ENCODE data around the gene UBAC2.

UBAC2 gene

GRCh38 chr13:99340638-99341037 is 140.0 kb downstream of the UBAC2 start:
- peak overlapping the region; percentile 66 for H3K4me3 Mint-ChIP-seq
- H3K27ac Mint-ChIP-seq: peak overlapping the region; percentile 50
- H3K4me1 Mint-ChIP-seq (ENCODE audit: low read depth): peaks cover 47% of the 10 kb centered on the region
- H3K9me3 Mint-ChIP-seq: no peaks in the 10 kb centered on the region
- DNase-seq (ENCODE audit: low spot score): no peak
- peaks cover 64% of the 10 kb centered on the region for H3K36me3 Mint-ChIP-seq (ENCODE audit: low read depth)
- H3K27me3 Mint-ChIP-seq (ENCODE audit: low read depth): no peaks in the 10 kb centered on the region

DNA sequence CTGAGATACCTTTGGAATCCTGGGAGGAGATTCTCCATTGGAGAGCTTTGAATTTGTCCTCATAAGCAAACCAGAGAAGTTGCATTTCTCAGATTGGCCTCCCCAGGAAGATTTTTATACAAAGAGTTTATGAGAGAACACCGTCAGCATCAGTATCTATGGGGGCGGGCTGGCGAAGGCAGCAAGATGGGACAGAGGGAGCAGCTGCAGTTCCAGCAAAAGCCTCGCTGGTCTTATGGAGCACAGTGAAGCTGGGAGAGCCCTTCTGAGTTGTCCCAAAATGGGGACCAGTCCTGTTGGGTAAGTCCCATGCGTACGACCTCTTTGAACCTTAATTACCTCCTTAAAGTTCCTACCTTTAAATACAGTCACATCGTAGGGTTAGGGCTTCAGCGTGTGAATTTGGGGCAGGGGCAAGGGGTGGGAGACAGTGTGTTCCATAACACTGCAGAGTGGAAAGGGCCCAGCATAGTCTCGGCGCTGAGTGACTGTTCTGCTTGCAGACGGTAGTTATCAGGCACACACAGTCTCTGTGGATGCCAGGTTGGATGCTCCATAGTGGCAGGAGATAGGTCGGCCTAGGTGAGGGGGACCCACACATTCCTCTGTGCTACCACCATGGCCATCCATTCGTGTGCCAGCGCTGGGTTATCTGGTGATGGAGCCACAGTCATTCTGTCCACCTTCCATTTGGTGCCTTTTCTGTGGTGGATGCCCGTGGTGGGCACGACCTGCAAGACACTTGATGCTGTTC is 141.5 kb downstream of the UBAC2 start:
- DNase-seq (ENCODE audit: low spot score): no peak
- no peak overlapping the region for H3K27ac Mint-ChIP-seq
- H3K36me3 Mint-ChIP-seq (ENCODE audit: low read depth): peaks cover 70% of the 10 kb centered on the region
- H3K9me3 Mint-ChIP-seq: no peaks in the 10 kb centered on the region
- no peak overlapping the region for H3K4me3 Mint-ChIP-seq
- no peaks in the 10 kb centered on the region for H3K27me3 Mint-ChIP-seq (ENCODE audit: low read depth)
- peaks cover 41% of the 10 kb centered on the region for H3K4me1 Mint-ChIP-seq (ENCODE audit: low read depth)

- H3K4me1 Mint-ChIP-seq (ENCODE audit: low read depth): peaks cover 42% of the 10 kb centered on the region
- no peak overlapping the region for H3K27ac Mint-ChIP-seq
Observed at GRCh38 chr13:99342723-99343315, 142.2 kb downstream of the UBAC2 start.

GRCh38 chr13:99344610-99345208 is 144.1 kb downstream of the UBAC2 start:
- H3K4me1 Mint-ChIP-seq (ENCODE audit: low read depth): peaks cover 38% of the 10 kb centered on the region
- no peak for DNase-seq (ENCODE audit: low spot score)

More at GRCh38 chr13:99342723-99343315, 142.2 kb downstream of the UBAC2 start:
- no peak overlapping the region for H3K4me3 Mint-ChIP-seq
- H3K36me3 Mint-ChIP-seq (ENCODE audit: low read depth): peaks cover 73% of the 10 kb centered on the region
- H3K27me3 Mint-ChIP-seq (ENCODE audit: low read depth): no peaks in the 10 kb centered on the region
- DNase-seq (ENCODE audit: low spot score): no peak
- H3K9me3 Mint-ChIP-seq: no peaks in the 10 kb centered on the region

GRCh38 chr13:99345345-99345744 is 144.7 kb downstream of the UBAC2 start:
- H3K27ac Mint-ChIP-seq: no peak overlapping the region
- H3K4me3 Mint-ChIP-seq: no peak overlapping the region
- no peak for DNase-seq (ENCODE audit: low spot score)
- H3K27me3 Mint-ChIP-seq (ENCODE audit: low read depth): no peaks in the 10 kb centered on the region
- no peaks in the 10 kb centered on the region for H3K9me3 Mint-ChIP-seq
- peaks cover 32% of the 10 kb centered on the region for H3K4me1 Mint-ChIP-seq (ENCODE audit: low read depth)
- peaks cover 76% of the 10 kb centered on the region for H3K36me3 Mint-ChIP-seq (ENCODE audit: low read depth)

More at GRCh38 chr13:99344610-99345208, 144.1 kb downstream of the UBAC2 start:
- no peak overlapping the region for H3K27ac Mint-ChIP-seq
- no peaks in the 10 kb centered on the region for H3K9me3 Mint-ChIP-seq
- H3K27me3 Mint-ChIP-seq (ENCODE audit: low read depth): no peaks in the 10 kb centered on the region
- H3K36me3 Mint-ChIP-seq (ENCODE audit: low read depth): peaks cover 78% of the 10 kb centered on the region
- H3K4me3 Mint-ChIP-seq: no peak overlapping the region

GRCh38 chr13:99346335-99347042 is 145.8 kb downstream of the UBAC2 start:
- Mint-ChIP-seq H3K4me1 (ENCODE audit: low read depth) (peaks cover 29% of the 10 kb centered on the region), H3K9me3 (no peaks in the 10 kb centered on the region), H3K4me3 (no peak overlapping the region), H3K36me3 (ENCODE audit: low read depth) (peaks cover 71% of the 10 kb centered on the region), H3K27me3 (ENCODE audit: low read depth) (no peaks in the 10 kb centered on the region), H3K27ac (peak overlapping the region; percentile 35)
- no peak for DNase-seq (ENCODE audit: low spot score)

DNA sequence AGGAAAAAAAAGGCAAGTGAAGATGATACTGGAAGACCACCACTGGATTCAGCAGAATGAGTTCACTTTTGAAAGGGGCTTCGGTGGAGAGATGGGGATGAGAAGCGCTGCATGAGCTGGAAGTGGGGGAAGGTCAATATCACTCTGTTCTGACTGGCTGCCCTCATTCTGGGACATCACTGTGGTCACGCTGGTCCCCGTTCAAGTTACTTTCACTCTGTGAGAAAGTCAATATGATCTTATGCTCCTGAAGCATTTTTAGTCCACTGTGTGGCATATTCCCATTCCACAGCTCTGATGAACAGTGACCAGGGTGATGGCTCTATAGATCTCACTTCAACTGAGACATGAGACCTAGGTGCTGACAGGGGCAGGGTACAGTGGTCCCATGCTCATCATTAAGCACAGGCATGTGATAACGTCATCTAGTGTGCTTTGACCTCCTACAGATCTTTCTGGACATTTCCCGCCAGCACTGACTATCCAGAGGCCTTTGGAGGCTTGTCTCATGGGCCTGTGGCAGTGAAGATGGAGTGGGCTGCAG is 146.8 kb downstream of the UBAC2 start:
- DNase-seq (ENCODE audit: low spot score): no peak
- H3K4me1 Mint-ChIP-seq (ENCODE audit: low read depth): peaks cover 37% of the 10 kb centered on the region
- H3K27ac Mint-ChIP-seq: no peak overlapping the region
- no peak overlapping the region for H3K4me3 Mint-ChIP-seq
- H3K36me3 Mint-ChIP-seq (ENCODE audit: low read depth): peaks cover 67% of the 10 kb centered on the region
- no peaks in the 10 kb centered on the region for H3K9me3 Mint-ChIP-seq
- no peaks in the 10 kb centered on the region for H3K27me3 Mint-ChIP-seq (ENCODE audit: low read depth)

DNA sequence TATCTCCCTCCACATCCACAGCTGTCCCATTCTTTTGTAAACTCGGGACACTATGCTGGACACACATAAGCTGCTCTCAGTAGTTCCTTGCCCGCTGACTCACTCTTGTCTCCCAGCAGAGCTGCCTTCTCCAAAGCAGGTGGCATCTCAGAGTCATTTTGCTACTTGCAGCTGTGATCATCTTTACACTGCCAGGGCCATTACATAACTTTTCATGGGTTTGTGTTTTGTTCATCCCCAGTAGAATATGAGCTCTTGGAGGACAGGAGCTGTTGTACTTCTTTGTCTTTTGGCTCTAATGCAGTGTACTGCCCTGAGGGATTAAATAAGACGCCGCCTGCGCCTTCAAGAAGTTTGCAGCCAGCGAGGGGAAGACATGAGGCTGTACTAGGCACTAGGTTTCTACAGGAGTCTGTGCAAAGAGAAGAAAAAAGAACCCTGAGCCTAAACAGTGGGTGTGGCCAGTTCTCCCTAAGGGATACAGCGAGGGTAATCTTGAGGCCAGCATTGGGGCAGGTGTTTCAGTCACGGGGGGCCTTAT is 147.3 kb downstream of the UBAC2 start:
- Mint-ChIP-seq H3K27ac (no peak overlapping the region), H3K4me1 (ENCODE audit: low read depth) (peaks cover 43% of the 10 kb centered on the region), H3K36me3 (ENCODE audit: low read depth) (peaks cover 66% of the 10 kb centered on the region), H3K27me3 (ENCODE audit: low read depth) (no peaks in the 10 kb centered on the region), H3K4me3 (no peak overlapping the region), H3K9me3 (no peaks in the 10 kb centered on the region)
- DNase-seq (ENCODE audit: low spot score): no peak

DNA sequence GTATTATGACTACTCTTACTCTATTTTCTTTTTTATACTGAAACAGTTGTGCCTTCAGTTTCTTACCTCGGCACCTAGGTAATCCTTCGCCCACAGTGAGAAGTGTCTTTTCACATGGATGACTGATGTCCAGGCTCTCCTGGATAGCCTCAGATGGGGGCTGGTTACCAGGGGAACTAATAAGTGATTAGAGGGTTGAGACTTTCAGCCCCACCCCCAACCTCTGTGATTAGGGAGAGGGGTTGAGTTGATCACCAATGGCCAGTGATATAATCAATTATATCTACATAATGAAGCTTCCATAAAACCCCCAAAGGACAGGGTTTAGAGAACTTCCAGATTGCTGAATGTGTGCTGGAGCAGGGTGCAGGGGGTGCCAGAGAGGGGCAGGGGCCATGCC is 149.5 kb downstream of the UBAC2 start:
- DNase-seq (ENCODE audit: low spot score): no peak
- Mint-ChIP-seq H3K27ac (peak overlapping the region; percentile 10), H3K27me3 (ENCODE audit: low read depth) (no peaks in the 10 kb centered on the region), H3K36me3 (ENCODE audit: low read depth) (peaks cover 56% of the 10 kb centered on the region), H3K4me1 (ENCODE audit: low read depth) (peaks cover 60% of the 10 kb centered on the region), H3K4me3 (no peak overlapping the region), H3K9me3 (no peaks in the 10 kb centered on the region)

DNA sequence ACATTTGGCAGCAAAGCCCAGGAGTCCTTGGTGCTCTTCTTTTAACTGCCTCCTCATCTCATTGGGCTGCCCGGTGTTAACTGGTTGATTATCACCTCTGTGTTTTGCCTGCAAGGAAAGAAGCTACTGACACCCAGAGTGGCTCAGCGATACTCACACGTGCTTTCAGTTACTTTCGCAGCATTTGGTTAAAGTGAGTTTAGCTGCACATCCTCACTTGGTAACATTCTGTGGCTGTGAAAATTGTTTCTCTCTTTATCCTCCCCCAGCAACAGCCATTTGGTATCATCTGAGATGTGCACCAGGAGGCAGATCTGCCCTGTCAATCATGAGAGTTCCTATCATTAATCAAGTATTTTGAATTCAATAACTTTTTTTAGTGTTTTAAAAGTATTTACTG is 151.1 kb downstream of the UBAC2 start:
- Mint-ChIP-seq H3K4me3 (peak overlapping the region; percentile 70), H3K36me3 (ENCODE audit: low read depth) (peaks cover 53% of the 10 kb centered on the region), H3K4me1 (ENCODE audit: low read depth) (peaks cover 72% of the 10 kb centered on the region), H3K9me3 (no peaks in the 10 kb centered on the region), H3K27me3 (ENCODE audit: low read depth) (no peaks in the 10 kb centered on the region), H3K27ac (peak overlapping the region; percentile 92)
- DNase-seq (ENCODE audit: low spot score): peak; percentile 40

DNA sequence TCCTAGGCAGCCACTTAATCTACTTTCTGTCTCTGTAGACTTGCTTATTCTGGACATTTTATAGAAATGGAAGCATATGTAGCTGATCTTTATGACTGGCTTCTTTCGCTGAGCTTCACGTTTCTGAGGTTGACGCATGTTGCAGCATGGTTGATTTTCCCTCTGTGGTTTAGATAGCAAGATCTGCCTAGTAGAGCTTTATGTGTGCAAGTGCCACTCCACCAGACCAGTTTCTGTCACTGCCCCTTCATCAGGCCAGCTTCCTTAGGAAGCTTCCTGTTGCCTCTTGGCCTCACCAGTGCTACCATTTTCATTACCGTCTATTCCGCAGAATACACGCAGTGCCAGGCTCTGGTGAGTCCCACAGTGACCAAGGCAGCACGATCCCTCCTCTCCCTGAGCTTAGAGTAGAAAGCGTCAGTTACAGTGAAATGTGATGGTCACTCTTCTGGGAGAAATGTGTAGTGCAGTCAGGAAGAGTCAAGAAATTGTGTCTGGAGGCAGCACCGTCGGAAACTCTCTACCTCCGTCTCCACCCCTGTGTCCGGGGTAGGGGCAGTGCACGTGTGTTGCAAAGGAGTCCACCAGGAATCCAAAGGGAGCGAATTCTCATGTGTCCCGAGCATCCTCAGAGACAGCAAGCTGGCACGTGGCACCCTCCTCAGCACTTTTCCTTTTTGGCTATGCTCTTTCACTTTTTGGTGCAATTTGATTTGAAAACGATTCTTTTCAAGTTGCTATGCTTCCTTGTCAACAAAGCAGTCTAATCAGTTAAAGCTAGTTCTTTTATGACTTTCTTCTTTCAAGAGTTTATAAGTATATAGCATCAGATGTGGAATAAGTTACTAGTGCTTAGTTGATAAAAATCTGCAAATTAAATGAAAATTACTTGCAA is 151.9 kb downstream of the UBAC2 start:
- peak; percentile 61 for DNase-seq (ENCODE audit: low spot score)
- H3K36me3 Mint-ChIP-seq (ENCODE audit: low read depth): peaks cover 46% of the 10 kb centered on the region
- H3K4me3 Mint-ChIP-seq: peak overlapping the region; percentile 70
- peaks cover 73% of the 10 kb centered on the region for H3K4me1 Mint-ChIP-seq (ENCODE audit: low read depth)
- H3K27ac Mint-ChIP-seq: peak overlapping the region; percentile 92
- no peaks in the 10 kb centered on the region for H3K9me3 Mint-ChIP-seq
- no peaks in the 10 kb centered on the region for H3K27me3 Mint-ChIP-seq (ENCODE audit: low read depth)

DNA sequence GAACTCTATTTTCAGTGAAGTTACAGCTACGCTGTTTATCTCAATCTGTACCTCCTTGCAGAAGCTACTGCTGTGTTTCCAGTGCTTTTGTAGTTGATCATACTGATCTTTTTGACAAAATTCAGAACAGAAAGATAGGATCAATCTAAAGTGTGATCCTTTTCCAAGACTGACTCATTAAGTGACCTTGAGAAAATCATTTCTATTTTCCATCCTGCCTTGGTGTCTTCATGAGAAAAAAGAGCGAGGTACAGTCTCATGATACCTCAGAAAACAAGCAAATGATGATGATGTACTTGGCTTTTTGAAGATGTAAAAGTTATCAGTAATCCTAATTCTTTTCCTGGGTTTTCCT is 152.6 kb downstream of the UBAC2 start:
- H3K4me1 Mint-ChIP-seq (ENCODE audit: low read depth): peaks cover 75% of the 10 kb centered on the region
- H3K27me3 Mint-ChIP-seq (ENCODE audit: low read depth): no peaks in the 10 kb centered on the region
- peaks cover 45% of the 10 kb centered on the region for H3K36me3 Mint-ChIP-seq (ENCODE audit: low read depth)
- H3K9me3 Mint-ChIP-seq: no peaks in the 10 kb centered on the region
- DNase-seq (ENCODE audit: low spot score): no peak
- peak overlapping the region; percentile 92 for H3K27ac Mint-ChIP-seq
- peak overlapping the region; percentile 70 for H3K4me3 Mint-ChIP-seq

DNA sequence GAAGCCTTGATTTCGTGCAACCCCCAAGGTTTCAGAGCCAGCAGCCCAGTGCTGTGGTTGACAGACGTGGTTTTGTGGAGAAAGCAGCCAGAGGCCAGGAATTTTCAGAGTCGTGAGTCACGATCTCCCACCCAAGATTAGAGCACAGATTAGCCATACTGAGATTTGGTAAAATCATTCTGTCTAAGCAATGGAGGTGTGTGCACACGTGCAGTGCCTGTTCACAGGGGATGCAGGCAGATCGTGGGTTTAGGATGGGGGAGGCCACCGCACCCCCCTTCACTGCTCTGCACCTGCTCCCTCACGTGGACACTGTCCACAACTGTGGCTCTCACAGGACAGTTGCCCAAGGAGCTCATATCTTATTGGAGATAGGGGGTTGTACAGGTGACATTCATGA is 153.2 kb downstream of the UBAC2 start:
- DNase-seq (ENCODE audit: low spot score): peak; percentile 52
- peak overlapping the region; percentile 97 for H3K27ac Mint-ChIP-seq
- no peaks in the 10 kb centered on the region for H3K27me3 Mint-ChIP-seq (ENCODE audit: low read depth)
- H3K9me3 Mint-ChIP-seq: no peaks in the 10 kb centered on the region
- peaks cover 47% of the 10 kb centered on the region for H3K36me3 Mint-ChIP-seq (ENCODE audit: low read depth)
- H3K4me1 Mint-ChIP-seq (ENCODE audit: low read depth): peaks cover 78% of the 10 kb centered on the region
- peak overlapping the region; percentile 70 for H3K4me3 Mint-ChIP-seq
